SU-DHL-6 (cell line): Measurements from ENCODE around the gene BEND7.

Experiments
- CTCF ChIP-seq: fragments of 200-600 bp; sonication (generic); IDR thresholded peaks from one replicate; pipeline ENCODE4 v1.5.1; 2017; ENCODE audit warnings: antibody characterized with exemption, mild to moderate bottlenecking, low read length, moderate library complexity; ENCODE audit not compliant: insufficient read depth, poor library complexity, severe bottlenecking
- EZH2phosphoT487 ChIP-seq: fragments of 200-600 bp; sonication (generic), shearing (Covaris generic); conservative IDR thresholded peaks from 2 replicates; pipeline ENCODE4 v1.6.1; 2018; ENCODE audit warnings: mild to moderate bottlenecking, antibody characterized with exemption, low read length, moderate library complexity, mixed read lengths

GRCh38 chr10:13449296-13449695 is 79.5 kb downstream of the BEND7 start:
- TF ChIP-seq CTCF (no peak), EZH2phosphoT487 (no peak)
